ENCODE measurements around the gene SHLD1.

DNA sequence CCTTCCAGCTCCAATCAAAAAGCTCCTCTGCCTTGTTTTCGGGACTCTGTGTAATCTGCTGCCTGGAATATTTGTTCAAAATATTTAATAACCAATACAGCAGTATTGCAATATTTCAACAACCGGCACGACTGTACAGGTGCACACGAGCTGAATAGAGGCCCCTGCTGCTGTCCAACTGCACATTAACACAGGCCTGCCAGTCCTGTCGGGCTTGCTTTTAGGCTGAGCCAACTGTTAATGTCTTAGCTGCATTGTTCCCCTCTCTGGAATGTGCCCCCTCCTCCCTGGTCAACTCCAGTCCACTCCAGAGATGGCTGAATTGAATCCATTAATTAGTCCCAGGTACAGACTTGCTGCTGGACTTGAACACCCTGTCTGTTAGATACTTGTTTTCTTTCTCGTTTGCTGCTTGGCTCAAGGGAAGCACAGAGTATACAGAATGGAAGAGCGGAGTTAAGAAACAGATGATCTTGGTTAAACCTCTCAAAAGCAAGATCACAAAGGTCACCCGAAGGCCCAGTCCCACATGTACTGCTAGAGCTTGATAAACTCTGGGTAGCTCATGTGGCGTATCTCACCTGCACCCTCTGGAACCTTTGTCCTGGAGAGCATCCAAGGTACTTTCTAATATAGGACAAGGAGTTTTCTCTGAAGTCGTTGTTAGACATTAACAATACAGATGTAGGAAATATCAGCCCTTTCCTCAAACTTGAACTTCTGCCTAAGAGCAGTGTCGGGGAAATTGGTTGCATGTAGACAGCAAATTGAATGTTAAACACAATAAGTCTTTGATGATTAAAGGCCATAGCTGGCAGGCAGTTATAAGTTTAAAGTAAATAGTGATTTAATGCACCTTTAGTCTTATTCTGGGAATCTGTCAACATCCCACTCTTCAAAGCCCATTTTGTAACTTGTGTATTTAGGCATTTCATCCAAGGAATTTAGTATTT is 31.9 kb downstream of the SHLD1 start:
- TF ChIP-seq, protein P1, sequence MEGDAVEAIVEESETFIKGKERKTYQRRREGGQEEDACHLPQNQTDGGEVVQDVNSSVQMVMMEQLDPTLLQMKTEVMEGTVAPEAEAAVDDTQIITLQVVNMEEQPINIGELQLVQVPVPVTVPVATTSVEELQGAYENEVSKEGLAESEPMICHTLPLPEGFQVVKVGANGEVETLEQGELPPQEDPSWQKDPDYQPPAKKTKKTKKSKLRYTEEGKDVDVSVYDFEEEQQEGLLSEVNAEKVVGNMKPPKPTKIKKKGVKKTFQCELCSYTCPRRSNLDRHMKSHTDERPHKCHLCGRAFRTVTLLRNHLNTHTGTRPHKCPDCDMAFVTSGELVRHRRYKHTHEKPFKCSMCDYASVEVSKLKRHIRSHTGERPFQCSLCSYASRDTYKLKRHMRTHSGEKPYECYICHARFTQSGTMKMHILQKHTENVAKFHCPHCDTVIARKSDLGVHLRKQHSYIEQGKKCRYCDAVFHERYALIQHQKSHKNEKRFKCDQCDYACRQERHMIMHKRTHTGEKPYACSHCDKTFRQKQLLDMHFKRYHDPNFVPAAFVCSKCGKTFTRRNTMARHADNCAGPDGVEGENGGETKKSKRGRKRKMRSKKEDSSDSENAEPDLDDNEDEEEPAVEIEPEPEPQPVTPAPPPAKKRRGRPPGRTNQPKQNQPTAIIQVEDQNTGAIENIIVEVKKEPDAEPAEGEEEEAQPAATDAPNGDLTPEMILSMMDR (IDR thresholded peaks at IDR 0.05): peak in 1 of 3 donors; percentile 80
- no peak for TF ChIP-seq POLR2A (IDR thresholded peaks at IDR 0.05)

Measured in lower leg skin (tissue), 3 donors.